Measurements from ENCODE around the gene MS4A10.
"Not testable (repeated sequence)": the region's sequence is repeated elsewhere in the genome, so short reads cannot be mapped to it uniquely, and the experiment has no call there.

The MS4A10 gene

DNA sequence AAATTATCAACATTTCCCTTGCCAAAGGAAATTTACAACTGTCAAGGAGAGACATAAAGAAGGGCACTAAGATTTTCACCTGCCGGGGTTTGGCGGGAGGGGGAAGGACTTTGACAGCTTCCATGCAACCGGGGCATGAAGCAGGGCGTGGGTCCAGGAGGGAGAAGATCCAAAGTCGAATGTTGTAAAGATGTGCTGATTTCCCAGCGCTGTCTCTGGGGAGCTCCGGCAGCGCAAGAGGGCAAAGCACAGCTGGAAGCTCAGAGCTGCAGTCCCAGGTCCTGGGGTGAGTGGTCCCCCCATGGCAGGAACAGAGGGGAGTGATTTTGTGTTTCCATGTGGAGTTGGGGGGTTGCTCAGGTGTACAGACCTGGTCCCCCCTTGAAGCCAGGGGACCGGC lies at the start of gene MS4A10:
MS4A10 (plus strand) TSS at position 198 of the 400 bp plus-strand sequence. CDS start 5,003 bp downstream, outside the sequence.
- DNase-seq, result no peak

DNA sequence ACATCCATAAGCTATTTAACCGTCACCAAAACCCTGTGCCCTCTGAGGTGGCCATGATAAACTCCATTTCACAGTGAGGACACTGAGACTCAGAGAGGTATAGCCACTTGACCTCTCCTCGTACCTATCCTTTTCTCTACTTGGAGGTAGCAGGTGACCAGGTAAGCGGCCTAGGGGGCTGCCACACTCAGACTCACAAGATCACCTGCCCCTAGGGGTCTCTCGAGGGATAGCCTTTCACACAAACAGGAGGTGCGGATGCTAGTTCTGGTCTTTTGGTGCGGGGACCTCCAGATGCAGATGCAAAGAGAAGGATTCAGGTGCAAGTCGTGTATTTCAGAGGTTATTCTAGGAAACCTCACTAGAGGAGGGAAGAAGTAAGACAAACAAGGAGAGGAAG lies 46.0 kb upstream of the MS4A10 start:
- no peak for DNase-seq

DNA sequence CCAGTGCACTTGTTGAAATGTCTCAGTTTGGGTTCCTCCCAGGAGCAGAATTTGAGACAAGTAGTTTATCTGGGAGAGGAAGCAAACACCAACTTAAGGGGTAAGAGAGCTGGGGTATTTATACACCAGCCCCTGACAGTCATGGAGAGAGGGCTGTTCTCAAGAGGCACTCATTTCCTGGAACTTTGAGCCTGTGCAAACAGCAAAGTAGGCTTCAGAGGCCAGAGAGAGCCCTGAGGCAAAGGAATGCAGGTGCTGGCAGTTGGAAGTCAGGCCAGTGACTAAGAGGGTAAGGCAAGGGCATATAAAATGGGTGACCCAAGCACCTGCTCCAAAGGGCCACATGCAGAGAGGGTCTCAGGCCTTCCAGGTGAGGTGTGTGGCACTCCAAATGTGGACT lies 44.6 kb upstream of the MS4A10 start:
- no peak for DNase-seq

DNA sequence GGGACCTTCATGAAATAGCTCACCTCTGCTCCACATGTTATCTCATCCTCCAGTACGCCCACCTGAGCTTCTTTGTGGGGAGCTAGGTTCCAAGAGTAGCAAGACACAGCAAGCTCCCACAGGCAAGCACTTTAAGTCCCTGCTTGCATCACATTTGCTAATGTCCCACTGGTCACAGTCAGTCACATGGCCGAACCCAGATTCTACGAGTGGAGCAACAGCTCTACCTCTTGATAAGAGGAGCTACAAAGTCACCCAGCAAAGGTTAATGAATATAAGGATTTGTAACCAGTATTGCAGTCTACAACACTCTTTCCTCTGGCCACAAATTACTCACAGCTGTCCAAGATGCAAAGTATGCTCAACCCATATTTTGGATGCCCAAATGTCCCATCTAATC lies 43.7 kb upstream of the MS4A10 start:
- DNase-seq, result no peak

DNA sequence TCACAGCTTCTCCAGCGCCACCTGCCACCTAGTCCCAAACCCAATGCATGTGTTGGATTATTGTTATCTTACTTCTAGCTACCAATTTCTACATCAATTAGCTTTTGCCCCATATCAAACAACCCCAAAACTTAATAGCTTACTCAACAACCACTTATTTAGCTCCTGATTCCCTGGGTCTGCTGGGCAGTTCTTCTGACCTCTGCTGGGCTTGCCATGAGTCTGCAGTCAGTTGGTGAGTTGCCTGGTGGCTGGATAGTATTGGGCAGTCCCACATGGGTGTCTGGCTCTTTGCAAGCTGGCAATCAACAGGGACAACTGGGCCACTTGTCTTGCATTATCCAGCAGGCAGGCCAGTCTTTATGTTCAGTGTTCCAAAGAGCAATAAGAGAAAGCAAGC lies 42.1 kb upstream of the MS4A10 start:
- DNase-seq, result no peak

DNA sequence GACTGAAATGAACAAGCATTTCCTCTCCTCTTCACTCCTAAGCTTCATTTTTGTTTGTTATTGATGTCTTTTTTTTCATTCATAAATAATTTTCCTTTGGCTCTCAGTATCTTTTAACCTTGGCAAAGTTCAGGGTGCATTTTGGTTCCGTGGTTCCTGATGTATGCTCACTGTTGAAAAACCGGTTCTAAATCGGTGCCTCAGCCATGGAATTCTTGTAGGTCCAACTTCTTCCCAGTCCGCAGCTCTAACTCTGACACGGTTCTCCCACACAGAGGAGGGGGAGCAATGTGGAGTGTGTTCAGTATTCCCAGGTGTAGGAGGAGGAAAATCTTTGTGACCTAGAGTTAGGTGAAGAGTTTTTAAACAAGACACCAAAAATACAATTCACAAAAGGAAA lies 41.0 kb upstream of the MS4A10 start:
- no peak for DNase-seq

DNA sequence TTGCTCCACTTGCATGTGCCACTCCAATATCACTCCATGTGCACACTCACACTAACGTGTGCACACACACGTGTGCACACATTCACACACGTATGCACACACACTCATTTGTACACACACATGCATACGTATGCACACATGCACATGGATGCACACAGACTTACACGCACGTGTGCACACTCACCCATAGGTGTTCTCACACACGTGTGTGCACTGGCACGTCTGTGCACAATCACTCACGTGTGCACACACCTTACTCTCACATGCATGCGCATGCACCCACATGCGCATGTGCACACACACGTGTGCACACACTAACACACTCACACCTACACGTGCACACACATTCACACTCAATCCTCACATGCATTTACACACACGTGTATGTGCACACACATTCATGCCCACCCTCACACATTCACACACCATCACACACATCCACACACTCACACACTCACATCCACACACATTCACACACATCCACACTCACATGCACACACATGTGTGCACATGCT lies 37.7 kb upstream of the MS4A10 start:
- DNase-seq, result no peak

DNA sequence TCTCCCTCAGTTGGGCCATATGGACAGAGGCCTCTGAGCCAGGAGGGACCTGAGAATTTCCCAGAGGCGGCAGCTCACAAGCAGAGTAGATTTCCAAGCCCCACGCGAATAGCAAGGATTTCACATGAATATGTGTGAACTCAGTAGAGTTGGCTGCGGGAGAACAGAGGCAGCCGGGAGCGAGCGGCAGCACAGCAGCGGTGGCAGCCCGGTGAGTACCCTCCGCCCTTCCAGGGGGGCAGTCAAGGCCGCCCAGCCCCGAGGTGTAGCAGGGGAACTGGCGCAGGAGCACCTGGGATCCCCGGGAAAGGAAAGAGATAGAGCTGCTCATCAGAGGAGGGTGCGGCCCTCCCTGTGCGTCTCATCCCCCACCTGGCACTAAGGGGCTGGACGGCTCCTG lies 36.9 kb upstream of the MS4A10 start:
- no peak for DNase-seq

DNA sequence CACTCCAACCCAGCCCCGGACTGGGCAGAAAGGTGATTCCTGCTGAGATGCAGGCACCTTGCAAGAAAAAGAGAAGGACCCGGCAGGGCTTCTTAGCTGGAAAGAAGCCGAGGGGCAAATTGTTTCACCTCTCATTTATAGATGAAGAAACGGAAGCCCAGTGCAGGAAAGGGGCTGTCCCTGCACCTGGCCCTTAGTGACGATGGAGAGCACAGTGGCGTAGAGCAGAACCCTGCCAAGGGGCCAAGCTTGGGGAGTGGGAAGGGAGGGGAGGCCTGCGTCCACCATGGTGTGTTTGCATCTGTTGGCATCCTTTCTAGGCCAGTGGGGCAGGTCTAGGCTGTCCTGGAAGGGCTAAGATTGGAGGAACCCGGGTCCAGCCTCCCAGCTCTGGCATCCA lies 36.3 kb upstream of the MS4A10 start:
- DNase-seq, result no peak

DNA sequence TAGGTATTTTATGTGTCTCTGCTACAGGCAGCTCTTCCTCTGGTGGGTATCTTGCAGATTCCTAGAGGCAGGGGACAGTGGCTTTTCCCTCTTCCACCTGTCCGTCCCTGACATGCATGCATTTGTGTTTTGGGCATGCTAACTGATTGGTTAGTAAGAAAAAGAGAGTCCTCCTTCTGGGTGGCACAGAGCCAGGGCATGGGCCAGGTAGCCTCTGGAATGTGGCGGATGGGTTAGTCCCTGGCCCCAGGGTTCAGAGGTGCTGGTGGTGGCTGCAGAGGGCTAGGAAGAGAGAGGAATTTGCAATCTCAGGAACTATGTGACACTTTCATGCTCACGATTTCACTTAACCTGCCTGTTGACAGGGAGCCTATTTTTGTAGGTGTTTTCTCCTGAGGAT lies 34.2 kb upstream of the MS4A10 start:
- no peak for DNase-seq

DNA sequence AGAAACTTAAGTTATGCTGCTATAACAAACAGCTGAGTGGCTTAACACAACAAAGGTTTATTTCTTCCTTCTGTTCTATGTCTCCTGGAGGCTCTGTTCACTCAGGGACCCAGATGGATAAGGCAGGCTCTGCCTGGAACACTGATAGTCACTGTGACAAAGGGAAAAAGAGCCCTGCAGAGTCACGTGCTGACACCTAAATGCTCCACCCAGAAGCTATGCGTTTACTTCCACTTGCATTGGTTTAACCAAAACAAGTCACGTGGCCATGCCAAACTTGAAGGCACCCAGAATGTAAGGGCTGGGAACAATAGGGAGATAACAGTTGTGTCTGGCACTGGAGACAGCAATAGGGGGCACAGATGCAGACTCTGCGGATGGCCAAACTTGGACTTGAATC lies 31.8 kb upstream of the MS4A10 start:
- DNase-seq, result no peak

DNA sequence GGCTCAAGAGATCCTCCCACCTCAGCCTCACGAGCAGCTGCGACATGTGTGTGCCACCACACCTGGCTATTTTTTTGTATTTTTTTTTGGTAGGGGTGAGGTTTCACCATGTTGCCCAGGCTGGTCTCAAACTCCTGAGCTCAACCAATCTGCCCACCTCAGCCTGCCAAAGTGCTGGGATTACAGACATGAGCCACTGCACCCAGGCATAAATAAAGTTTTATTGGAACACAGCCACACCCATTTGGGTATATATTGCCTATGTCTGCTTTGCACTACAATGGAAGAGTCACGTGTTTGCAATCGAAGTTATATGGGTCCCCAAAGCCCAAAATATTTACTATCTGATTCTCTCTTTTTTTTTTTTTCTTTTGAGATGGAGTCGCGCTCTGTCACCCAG lies 30.2 kb upstream of the MS4A10 start:
- no peak for DNase-seq

DNA sequence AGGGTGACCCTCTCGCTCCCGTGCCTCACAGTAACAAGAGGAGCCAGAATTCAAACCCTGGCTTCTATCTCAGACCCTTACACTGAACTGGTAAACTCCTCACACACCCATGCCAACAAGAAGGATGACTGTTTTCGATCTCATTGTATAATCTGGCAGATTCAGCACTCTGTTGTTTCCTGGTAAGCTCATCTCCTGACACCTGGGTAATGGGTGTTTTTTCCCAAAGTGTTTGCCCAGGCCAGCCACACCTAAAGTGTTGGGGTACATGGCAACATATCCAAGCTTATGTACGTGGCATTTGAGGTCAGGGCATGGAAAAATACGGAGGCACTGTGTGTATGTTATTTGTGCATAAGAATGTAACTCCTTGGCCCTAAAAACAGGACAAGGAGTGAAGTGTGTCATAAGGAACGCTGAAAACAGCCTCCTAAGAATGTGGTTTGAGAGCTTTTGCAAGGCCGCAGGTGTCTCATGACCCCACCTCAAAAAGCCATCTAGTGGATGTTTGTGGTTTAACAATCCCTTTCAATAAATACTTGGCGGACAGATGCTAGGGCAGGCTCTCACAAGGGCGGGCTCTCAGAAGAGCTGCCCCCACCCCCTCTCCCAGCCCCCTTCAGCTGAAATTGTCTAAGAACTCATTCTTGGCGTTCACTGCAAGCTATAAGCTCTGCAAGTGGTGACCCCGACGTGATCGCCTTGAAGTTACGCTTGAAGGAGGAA lies 28.7 kb upstream of the MS4A10 start, which contains the start of gene MS4A15:
MS4A15 (plus strand) TSS at position 561 of the 726 bp plus-strand sequence. CDS start 6,867 bp downstream, outside the sequence.
- DNase-seq, result no peak

DNA sequence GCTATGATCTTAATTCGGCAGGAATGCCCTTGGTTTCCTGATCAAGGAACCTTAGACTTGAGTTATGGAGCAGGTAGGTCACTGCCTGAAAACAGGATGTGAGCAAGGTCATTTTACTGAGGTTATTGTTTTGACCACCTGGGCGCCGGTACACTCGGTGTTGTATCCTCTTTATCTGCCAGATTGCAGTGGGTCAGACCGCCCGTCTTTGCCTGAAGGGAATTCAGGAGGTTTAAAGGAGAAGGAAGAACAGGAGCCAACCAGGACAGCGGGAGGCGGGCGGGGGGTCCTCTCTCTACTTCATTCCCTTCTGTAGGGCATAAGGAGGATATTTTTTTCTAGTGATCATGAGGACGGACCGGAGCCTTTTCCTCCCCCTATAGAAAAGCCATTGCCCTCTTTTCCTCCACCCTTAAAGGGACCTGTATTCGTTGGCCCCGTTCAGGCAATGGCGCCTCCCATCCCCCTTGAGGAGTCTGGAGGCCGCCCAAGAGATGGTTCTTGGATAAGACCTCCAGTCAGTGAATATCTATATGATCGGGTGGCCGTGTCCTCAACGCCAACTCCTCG lies 27.8 kb upstream of the MS4A10 start:
- no peak for DNase-seq

DNA sequence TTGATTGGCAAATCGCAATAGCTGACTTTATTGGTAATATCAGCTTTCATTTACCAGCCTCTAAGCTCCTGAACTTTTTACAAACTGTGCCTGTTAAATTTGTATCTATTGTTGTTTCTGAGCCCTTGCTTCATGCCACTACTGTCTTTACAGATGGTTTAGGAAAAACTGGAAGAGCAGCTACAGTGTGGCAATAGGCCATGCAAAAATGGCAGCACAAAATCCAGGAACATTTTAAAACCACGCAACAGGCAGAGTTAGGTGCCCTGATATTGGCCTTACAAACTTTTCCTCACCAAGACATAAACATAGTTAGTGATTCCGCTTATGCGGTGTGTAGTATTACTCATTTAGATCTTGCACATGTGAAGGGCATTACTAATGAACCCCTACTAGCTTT lies 26.5 kb upstream of the MS4A10 start:
- not testable (repeated sequence) for DNase-seq

DNA sequence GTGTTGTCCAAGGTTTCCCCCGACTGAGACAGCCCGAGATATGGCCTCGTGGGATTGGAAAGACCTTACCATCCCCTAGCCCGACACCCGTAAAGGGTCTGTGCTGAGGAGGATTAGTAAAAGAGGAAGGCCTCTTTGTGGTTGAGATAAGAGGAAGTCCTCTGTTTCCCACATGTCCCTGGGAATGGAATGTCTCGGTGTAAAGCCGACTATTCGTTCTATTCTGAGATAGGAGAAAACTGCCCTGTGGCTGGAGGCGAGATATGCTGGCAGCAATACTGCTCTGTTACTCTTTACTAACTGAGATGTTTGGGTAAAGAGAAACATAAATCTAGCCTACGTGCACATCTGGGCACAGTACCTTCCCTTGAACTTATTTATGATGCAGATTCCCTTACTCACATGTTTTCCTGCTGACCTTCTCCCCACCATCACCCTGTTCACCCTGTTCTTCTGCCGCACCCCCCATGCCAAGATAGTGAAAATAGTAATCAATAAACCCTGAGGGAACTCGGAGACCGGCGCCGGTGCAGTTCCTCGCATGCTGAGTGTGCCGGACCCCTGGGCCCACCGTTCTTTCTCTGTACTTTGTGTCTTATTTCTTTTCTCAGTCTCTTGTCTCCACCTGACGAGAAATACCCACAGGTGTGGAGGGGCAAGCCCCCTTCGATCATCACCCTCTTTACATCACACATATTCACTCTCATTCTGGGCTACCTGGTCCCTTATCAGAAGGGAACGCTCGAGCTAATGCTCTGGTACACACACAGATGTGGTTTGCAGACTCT lies 25.5 kb upstream of the MS4A10 start:
- DNase-seq, result peak in 4 of 14 donors; percentile 1 to 11 (median 4)

DNA sequence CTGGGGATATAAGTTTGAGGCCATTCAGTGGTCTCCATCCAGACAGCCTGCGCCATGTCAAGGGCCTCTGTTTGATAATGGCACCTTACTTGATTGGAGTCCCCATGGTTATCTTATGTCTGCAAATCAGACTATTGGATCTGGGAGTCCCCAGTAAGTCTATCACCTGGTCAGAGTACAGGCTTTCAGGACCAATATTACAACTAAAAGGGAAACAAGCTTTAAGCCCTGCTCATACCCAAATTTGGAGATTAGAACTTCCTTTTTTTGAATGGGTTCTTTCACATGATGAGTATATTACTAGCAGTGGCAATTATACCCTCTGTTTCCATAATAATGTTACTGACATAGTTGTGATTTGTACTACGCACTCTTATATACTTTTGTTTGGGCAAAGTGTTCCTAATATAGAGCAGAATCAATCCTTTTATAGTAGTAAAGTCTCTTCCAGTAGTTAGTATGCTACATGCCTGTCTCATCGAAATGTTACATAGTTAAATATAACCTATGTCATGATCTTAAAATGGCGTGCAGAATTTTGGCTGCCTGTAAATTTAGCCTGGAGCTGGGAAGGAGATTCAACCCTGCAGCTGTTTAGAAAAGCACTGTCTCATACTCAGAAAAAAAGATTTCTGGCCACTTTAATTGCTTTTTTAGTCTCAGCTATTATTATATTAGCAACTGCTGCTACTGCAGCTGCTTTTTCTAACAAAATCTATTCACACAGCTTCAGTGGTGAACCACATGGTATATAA lies 23.5 kb upstream of the MS4A10 start:
- no peak for DNase-seq

DNA sequence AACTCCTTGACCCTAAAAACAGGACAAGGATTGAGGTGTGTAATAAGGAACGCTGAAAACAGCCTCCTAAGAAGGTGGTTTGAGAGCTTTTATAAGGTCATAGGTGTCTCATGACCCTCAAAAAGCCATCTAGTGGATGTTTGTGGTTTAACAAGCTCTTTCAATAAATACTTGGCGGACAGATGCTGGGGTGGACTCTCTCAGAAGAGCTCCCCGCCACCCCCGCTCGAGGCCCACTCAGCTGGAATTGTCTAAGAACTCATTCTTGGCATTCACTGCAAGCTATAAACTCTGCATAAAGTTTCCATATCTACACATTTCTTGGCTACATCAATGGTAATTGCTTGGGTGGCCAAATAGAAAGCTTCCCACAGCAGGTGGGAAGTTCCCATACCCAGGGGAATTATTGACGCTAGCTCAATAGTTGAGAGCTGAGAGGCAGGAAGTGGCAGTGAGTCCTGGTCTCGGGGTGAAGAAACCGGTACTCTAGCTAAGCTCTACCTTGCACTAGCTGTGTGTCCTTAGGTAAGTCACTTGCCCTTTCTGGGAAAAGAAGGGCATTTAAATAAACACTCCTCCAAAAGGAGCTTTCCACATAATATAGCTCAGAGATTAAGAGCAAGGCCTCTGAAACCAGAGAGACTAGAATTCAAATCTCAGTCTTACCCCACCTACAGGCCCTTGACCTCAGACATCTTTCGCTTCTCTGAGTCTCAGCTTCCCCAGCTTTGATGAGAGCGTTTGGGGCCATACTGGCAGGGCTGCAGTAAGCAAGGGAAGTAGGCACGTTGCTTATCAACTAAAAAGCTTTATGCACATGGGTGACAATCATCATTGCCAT lies 22.1 kb upstream of the MS4A10 start:
- DNase-seq, result no peak

DNA sequence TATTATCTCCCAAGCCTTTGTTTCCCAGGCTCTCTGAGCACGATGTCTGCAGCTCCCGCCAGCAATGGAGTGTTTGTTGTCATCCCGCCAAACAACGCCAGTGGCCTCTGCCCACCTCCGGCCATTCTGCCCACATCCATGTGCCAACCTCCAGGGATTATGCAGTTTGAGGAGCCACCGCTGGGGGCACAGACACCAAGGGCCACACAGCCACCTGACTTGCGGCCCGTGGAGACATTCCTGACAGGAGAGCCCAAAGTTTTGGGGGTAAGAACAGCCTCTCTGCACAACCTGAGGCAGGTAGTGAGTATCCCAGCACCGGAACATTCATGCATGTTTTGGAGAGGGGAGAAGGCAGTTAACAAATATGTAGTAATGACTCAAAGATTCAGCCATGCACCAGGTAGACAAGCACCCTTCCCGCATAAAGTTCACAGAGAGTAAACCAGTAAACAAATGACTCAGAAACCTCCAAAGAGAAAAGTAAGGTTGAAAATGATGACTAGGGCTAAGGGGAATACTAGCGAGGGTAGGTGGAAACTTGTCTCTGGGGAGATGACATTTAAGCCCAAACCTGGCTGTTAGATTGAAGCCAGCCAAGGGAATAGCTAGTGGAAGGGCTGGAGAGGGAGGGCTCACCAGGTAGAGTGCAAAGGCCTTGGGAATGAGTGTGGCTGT lies 21.3 kb upstream of the MS4A10 start:
- no peak for DNase-seq

DNA sequence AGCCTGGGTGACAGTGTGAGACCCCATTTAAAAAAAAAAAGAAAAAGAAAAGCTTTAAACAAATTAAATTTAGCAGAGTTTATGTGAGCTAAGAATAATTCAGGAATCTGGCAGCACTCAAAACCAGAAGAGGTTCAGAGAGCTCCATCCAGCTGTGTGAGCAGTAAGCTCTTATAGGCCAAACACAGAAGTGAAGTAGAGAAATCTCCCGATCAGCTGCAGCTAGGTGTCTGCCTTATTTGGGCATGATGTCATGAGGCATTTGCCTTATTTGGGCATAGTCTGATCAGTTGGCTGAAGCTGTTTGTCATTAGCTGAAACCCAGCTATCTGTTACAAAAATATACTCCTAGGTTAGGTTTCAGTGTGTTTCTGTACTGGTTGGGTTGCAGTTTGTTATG lies 20.3 kb upstream of the MS4A10 start:
- no peak for DNase-seq

DNA sequence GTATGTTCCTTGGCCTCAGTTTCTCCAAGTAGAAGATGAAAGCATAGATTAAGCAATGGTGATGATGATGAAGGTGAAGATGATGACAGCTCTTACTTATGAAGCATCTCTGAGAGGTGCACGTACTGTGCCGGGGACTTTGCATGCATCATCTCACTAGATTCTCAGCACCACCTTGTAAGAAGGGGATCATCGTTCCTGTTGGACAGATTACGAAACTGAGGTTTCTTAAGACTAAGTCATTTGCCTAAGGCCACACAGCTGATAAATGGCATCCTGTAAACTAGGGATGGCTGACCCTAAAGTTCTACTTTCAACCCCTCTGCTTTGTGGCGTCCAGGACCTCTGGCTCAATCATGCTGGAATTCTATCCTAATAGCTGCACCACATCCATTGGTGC lies 19.8 kb upstream of the MS4A10 start:
- no peak for DNase-seq

Data from C1 segment of cervical spinal cord (tissue), 14 donors.